HG03558 (cell line): ENCODE measurements around the gene CCSER2.
"Not testable (repeated sequence)": the region's sequence is repeated elsewhere in the genome, so short reads cannot be mapped to it uniquely, and the experiment has no call there.

Experiments
- ATAC-seq: cut with Tn5 transposase; IDR thresholded peaks from one replicate; pipeline ENCODE4 v1.9.1; 2021; ENCODE audit warnings: moderate number of reproducible peaks; ENCODE audit not compliant: unreplicated experiment; ENCODE audit errors: extremely low read depth

The CCSER2 gene

GRCh38 chr10:84511106-84511505 lies 182.7 kb downstream of the CCSER2 start:
- ATAC-seq = no peak

- ATAC-seq = no peak
These were observed 183.4 kb downstream of the CCSER2 start for GRCh38 chr10:84511709-84512285.

- no peak for ATAC-seq
These were observed 189.2 kb downstream of the CCSER2 start for GRCh38 chr10:84517554-84517953.

GRCh38 chr10:84519235-84519634 lies 190.8 kb downstream of the CCSER2 start:
- ATAC-seq = no peak

GRCh38 chr10:84521013-84521412 lies 192.6 kb downstream of the CCSER2 start:
- no peak for ATAC-seq

- no peak for ATAC-seq
These were observed 193.1 kb downstream of the CCSER2 start for GRCh38 chr10:84521468-84521867.

- ATAC-seq = no peak
These were observed 194.4 kb downstream of the CCSER2 start for GRCh38 chr10:84522612-84523462.

GRCh38 chr10:84523526-84523925 lies 195.1 kb downstream of the CCSER2 start:
- no peak for ATAC-seq

GRCh38 chr10:84524435-84524834 lies 196.0 kb downstream of the CCSER2 start:
- ATAC-seq = no peak

- no peak for ATAC-seq
These were observed 196.9 kb downstream of the CCSER2 start for GRCh38 chr10:84525120-84525806.

GRCh38 chr10:84525807-84526182 lies 197.4 kb downstream of the CCSER2 start:
- not testable (repeated sequence) for ATAC-seq

- not testable (repeated sequence) for ATAC-seq
These were observed 199.0 kb downstream of the CCSER2 start for GRCh38 chr10:84527386-84527785.

GRCh38 chr10:84528526-84528925 lies 200.1 kb downstream of the CCSER2 start:
- not testable (repeated sequence) for ATAC-seq

GRCh38 chr10:84530724-84531325 lies 202.4 kb downstream of the CCSER2 start:
- no peak for ATAC-seq

- no peak for ATAC-seq
These were observed 203.0 kb downstream of the CCSER2 start for GRCh38 chr10:84531396-84531795.

- ATAC-seq = no peak
These were observed 205.8 kb downstream of the CCSER2 start for GRCh38 chr10:84534168-84534567.

- peak; percentile 57 for ATAC-seq
These were observed 209.1 kb downstream of the CCSER2 start for GRCh38 chr10:84537447-84537931.

GRCh38 chr10:84538036-84538435 lies 209.6 kb downstream of the CCSER2 start:
- no peak for ATAC-seq

- no peak for ATAC-seq
These were observed 210.8 kb downstream of the CCSER2 start for GRCh38 chr10:84539216-84539615.

GRCh38 chr10:84540022-84540616 lies 211.7 kb downstream of the CCSER2 start:
- no peak for ATAC-seq
